ENCODE measurements around the gene THOC3. TPM values are rescaled to one million over a fixed set of nuclear protein-coding genes. Genes with fewer than 3 reads are reported as not detected.
"Not testable (repeated sequence)": the region's sequence is repeated elsewhere in the genome, so short reads cannot be mapped to it uniquely, and the experiment has no call there.

Gene THOC3
- total RNA-seq, 1 experiment from 2014 or later: 67.0 TPM

DNA sequence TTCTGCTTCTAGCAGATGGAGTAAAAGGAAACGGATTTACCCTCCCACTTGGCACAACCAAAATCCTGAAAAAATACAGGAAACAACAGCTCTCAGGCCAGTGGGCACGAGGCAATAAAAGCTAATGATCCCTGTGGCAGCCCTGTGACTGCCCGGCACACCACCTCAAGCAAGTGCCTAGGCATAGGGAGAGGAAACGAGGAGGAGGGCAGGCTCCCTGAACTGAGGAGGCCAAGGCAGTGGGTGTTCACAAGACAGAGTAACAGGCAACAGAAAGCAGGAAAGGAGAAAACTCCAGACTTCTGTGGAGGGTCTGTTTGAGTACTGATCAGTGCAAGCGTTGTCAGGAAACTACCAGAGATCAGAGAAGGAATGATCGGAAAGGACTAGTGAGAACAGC lies 29.9 kb upstream of the THOC3 start:
- DNase-seq (ENCODE audit: low spot score); H3K4me3 ChIP-seq (ENCODE audit: low read depth, low read length, poor library complexity, severe bottlenecking); H3K4me1 ChIP-seq (ENCODE audit: insufficient read depth, low read length, poor library complexity, severe bottlenecking); intact Hi-C loops (cut with micrococcal nuclease; ENCODE audit: unreplicated experiment); H3K9me3 ChIP-seq (ENCODE audit: low read depth, low read length, poor library complexity, severe bottlenecking); H3K27ac ChIP-seq (ENCODE audit: low read depth, low read length, poor library complexity, severe bottlenecking); H3K27me3 ChIP-seq (replicated peaks; ENCODE audit: insufficient read depth, low read depth, low read length, poor library complexity); H3K36me3 ChIP-seq (ENCODE audit: insufficient read depth, low read length, poor library complexity, severe bottlenecking); CTCF ChIA-PET; POLR2A ChIA-PET (ENCODE audit: low non-redundant PET); BruUV-seq (replicated peaks): not testable (repeated sequence)

DNA sequence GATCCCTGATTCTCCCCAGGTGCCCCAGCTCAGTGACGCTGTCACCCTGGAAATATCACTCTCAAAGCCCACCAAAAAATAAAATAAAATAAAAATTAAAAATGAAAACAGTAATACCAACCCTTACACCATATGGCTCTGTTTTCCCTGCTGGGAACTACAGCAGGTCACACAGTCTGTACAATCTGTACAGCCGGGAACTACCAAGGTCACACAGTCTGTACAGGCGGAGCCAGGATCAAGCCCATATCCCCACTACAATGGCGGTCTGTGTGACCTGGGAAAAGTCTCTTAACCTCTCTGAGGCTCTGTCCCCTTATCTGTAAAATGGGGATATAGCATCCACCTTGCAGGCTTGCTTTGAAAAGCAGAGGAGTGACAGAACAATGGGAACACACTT lies 29.4 kb upstream of the THOC3 start:
- H3K4me3 ChIP-seq (ENCODE audit: low read depth, low read length, poor library complexity, severe bottlenecking); intact Hi-C loops (cut with micrococcal nuclease; ENCODE audit: unreplicated experiment); H3K9me3 ChIP-seq (ENCODE audit: low read depth, low read length, poor library complexity, severe bottlenecking); BruUV-seq (replicated peaks); POLR2A ChIA-PET (ENCODE audit: low non-redundant PET); DNase-seq (ENCODE audit: low spot score); H3K27me3 ChIP-seq (replicated peaks; ENCODE audit: insufficient read depth, low read depth, low read length, poor library complexity); H3K36me3 ChIP-seq (ENCODE audit: insufficient read depth, low read length, poor library complexity, severe bottlenecking); CTCF ChIA-PET; H3K4me1 ChIP-seq (ENCODE audit: insufficient read depth, low read length, poor library complexity, severe bottlenecking); H3K27ac ChIP-seq (ENCODE audit: low read depth, low read length, poor library complexity, severe bottlenecking): not testable (repeated sequence)

DNA sequence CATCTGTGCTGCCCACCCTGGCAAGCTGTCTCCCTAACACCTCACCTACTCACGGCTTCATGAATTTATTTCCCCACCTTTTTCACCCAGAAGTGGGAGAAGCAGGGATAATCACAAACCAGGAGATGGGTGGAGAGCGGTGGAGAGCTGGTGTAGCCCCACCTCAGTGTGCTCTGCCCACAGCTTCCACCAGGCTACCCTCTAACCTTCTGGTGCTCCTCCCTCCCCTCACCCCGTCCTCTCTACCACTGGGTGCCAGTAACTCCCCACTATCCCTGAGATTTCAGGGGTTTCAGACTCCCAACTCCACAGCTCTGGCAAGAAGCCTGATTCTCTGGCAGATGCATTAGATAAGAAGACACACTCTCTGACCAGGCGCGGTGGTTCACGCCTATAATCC lies 28.7 kb upstream of the THOC3 start:
- CTCF ChIA-PET; H3K27me3 ChIP-seq (replicated peaks; ENCODE audit: insufficient read depth, low read depth, low read length, poor library complexity); DNase-seq (ENCODE audit: low spot score); BruUV-seq (replicated peaks); intact Hi-C loops (cut with micrococcal nuclease; ENCODE audit: unreplicated experiment); H3K4me1 ChIP-seq (ENCODE audit: insufficient read depth, low read length, poor library complexity, severe bottlenecking); H3K4me3 ChIP-seq (ENCODE audit: low read depth, low read length, poor library complexity, severe bottlenecking); H3K36me3 ChIP-seq (ENCODE audit: insufficient read depth, low read length, poor library complexity, severe bottlenecking); H3K27ac ChIP-seq (ENCODE audit: low read depth, low read length, poor library complexity, severe bottlenecking); POLR2A ChIA-PET (ENCODE audit: low non-redundant PET); H3K9me3 ChIP-seq (ENCODE audit: low read depth, low read length, poor library complexity, severe bottlenecking): not testable (repeated sequence)

DNA sequence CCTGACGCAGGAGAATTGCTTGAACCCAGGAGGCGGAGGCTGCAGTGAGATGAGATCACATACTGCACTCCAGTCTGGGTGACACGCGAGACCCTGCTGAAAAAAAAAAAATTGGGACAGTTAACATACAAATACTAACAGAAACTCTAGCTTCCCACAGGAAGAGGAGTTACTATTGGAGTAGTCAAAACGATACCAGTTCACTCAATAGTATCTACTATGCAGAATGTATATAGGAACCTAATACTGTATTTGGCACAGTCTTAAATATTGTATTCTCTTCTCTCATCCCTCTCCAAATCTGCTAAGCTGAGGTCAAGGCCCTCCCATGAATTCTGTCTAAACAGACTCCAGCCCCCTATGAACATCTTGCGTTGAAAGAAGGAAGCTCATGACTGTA lies 27.4 kb upstream of the THOC3 start:
- DNase-seq (ENCODE audit: low spot score); POLR2A ChIA-PET (ENCODE audit: low non-redundant PET); H3K36me3 ChIP-seq (ENCODE audit: insufficient read depth, low read length, poor library complexity, severe bottlenecking); H3K27me3 ChIP-seq (replicated peaks; ENCODE audit: insufficient read depth, low read depth, low read length, poor library complexity); H3K4me3 ChIP-seq (ENCODE audit: low read depth, low read length, poor library complexity, severe bottlenecking); intact Hi-C loops (cut with micrococcal nuclease; ENCODE audit: unreplicated experiment); H3K4me1 ChIP-seq (ENCODE audit: insufficient read depth, low read length, poor library complexity, severe bottlenecking); BruUV-seq (replicated peaks); H3K9me3 ChIP-seq (ENCODE audit: low read depth, low read length, poor library complexity, severe bottlenecking); CTCF ChIA-PET; H3K27ac ChIP-seq (ENCODE audit: low read depth, low read length, poor library complexity, severe bottlenecking): not testable (repeated sequence)

DNA sequence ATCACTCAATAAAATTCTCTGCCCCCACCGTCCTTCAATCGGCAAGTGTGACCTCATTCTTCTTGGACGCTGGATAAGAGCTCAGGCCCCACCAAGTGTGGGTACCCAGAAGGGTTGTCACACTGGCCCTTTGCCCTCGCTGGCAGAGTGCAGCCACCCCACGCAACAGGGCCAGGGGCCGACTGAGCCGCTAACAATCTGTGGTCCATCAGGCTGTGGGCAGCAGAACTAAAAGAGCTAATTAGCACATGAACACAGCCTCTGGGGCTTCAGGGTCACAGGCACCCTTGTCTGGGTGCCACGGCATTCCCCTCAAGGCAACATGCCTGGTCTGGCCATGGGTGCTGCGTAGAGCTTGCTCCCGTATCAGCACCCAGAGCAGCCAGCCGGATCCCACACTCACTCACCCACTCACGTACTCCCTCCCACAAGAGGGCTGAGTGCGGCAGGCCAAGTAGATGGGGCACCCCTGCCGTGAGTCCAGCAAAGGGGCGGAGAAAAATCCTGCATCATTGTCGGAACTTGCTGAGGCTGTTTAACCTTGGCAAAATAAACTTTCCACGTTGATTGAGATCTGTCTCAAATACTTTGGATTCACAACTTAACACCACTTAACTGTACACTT lies 11.4 kb upstream of the THOC3 start:
- DNase-seq (ENCODE audit: low spot score); H3K4me1 ChIP-seq (ENCODE audit: insufficient read depth, low read length, poor library complexity, severe bottlenecking); POLR2A ChIA-PET (ENCODE audit: low non-redundant PET); H3K9me3 ChIP-seq (ENCODE audit: low read depth, low read length, poor library complexity, severe bottlenecking); CTCF ChIA-PET; H3K27ac ChIP-seq (ENCODE audit: low read depth, low read length, poor library complexity, severe bottlenecking); intact Hi-C loops (cut with micrococcal nuclease; ENCODE audit: unreplicated experiment); H3K4me3 ChIP-seq (ENCODE audit: low read depth, low read length, poor library complexity, severe bottlenecking); H3K27me3 ChIP-seq (replicated peaks; ENCODE audit: insufficient read depth, low read depth, low read length, poor library complexity); BruUV-seq (replicated peaks); H3K36me3 ChIP-seq (ENCODE audit: insufficient read depth, low read length, poor library complexity, severe bottlenecking): not testable (repeated sequence)

DNA sequence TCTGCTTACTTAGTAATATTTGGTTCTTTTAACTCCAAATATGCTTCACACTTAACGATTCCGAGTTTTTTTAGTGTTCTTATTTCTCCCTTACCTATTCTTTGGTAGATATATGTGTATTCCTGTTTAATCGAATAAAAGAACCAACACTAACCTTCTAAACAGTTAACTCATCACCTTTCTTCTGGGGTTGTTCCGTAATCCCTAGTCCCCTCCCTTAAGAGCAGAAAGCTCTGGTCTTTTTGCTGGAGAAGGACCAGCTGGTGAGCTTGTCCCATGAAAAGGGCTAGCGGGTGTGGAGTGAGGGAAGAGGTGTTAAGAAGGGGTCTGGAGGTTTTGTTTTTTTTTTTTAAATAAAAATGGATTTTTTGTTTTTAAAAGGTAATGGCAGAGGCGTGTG lies 266 bp upstream of the THOC3 start:
- H3K4me3 ChIP-seq (ENCODE audit: low read depth, low read length, poor library complexity, severe bottlenecking): peak overlapping the region; percentile 51
- H3K27ac ChIP-seq (ENCODE audit: low read depth, low read length, poor library complexity, severe bottlenecking); BruUV-seq (replicated peaks); H3K27me3 ChIP-seq (replicated peaks; ENCODE audit: insufficient read depth, low read depth, low read length, poor library complexity); H3K36me3 ChIP-seq (ENCODE audit: insufficient read depth, low read length, poor library complexity, severe bottlenecking); intact Hi-C loops (cut with micrococcal nuclease; ENCODE audit: unreplicated experiment); H3K9me3 ChIP-seq (ENCODE audit: low read depth, low read length, poor library complexity, severe bottlenecking); POLR2A ChIA-PET (ENCODE audit: low non-redundant PET); H3K4me1 ChIP-seq (ENCODE audit: insufficient read depth, low read length, poor library complexity, severe bottlenecking); DNase-seq (ENCODE audit: low spot score); CTCF ChIA-PET: not testable (repeated sequence)

DNA sequence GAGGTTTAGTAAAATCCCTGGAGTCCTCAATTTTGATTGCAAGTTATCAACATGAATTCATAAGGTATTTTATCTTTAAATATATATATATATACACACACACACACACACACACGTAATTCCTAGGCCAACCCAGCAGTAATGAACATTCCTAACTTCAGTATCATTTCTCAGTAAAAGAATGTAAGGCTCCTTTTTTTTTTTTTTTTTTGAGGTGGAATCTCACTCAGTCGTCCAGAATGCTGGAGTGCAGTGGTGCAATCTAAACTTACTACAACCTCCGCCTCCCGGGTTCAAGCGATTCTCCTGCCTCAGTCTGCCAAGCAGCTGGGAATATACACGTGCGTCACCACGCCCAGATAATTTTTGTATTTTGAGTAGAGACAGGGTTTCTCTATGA lies 5.8 kb downstream of the THOC3 start:
- H3K36me3 ChIP-seq (ENCODE audit: insufficient read depth, low read length, poor library complexity, severe bottlenecking); H3K27me3 ChIP-seq (replicated peaks; ENCODE audit: insufficient read depth, low read depth, low read length, poor library complexity); CTCF ChIA-PET; POLR2A ChIA-PET (ENCODE audit: low non-redundant PET); DNase-seq (ENCODE audit: low spot score); H3K4me1 ChIP-seq (ENCODE audit: insufficient read depth, low read length, poor library complexity, severe bottlenecking); H3K27ac ChIP-seq (ENCODE audit: low read depth, low read length, poor library complexity, severe bottlenecking); H3K4me3 ChIP-seq (ENCODE audit: low read depth, low read length, poor library complexity, severe bottlenecking); BruUV-seq (replicated peaks); intact Hi-C loops (cut with micrococcal nuclease; ENCODE audit: unreplicated experiment); H3K9me3 ChIP-seq (ENCODE audit: low read depth, low read length, poor library complexity, severe bottlenecking): not testable (repeated sequence)

DNA sequence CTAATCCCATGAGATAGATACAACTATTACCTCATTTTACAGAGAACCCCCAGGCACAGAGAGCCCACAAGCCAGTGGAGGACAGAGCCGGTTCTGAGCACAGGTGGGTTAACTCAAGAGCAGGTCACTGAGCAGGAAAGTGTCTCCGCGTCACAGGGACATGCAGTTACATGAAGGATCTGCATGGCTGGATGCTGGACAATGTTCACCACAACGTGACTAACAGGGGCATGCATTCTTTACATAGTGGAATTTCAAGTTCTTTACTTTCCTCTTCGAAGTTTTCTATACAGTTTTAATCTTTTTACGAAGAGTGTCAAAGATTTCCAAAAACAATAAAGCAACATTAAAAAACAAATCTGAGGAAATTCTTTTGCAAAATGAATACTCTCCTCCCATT lies 7.9 kb downstream of the THOC3 start:
- CTCF ChIA-PET; H3K4me3 ChIP-seq (ENCODE audit: low read depth, low read length, poor library complexity, severe bottlenecking); POLR2A ChIA-PET (ENCODE audit: low non-redundant PET): not testable (repeated sequence)

More for the DNA sequence above, 7.9 kb downstream of the THOC3 start:
- intact Hi-C loops (cut with micrococcal nuclease; ENCODE audit: unreplicated experiment); DNase-seq (ENCODE audit: low spot score); BruUV-seq (replicated peaks); H3K27ac ChIP-seq (ENCODE audit: low read depth, low read length, poor library complexity, severe bottlenecking); H3K9me3 ChIP-seq (ENCODE audit: low read depth, low read length, poor library complexity, severe bottlenecking); H3K36me3 ChIP-seq (ENCODE audit: insufficient read depth, low read length, poor library complexity, severe bottlenecking); H3K27me3 ChIP-seq (replicated peaks; ENCODE audit: insufficient read depth, low read depth, low read length, poor library complexity); H3K4me1 ChIP-seq (ENCODE audit: insufficient read depth, low read length, poor library complexity, severe bottlenecking): not testable (repeated sequence)

Measured in A673 (cell line).